Neural cell (in vitro differentiated cells): ENCODE results near the gene HRH2. TPM values are rescaled to one million over a fixed set of nuclear protein-coding genes. Genes with fewer than 3 reads are reported as not detected.

ENCODE experiments used
- H2AFZ ChIP-seq: fragments of 200-600, 300-800 bp; sonication (generic), shearing (Covaris generic); 2 replicates; pipeline ENCODE4 v1.6.0; 2014; ENCODE audit warnings: low read depth, mild to moderate bottlenecking, antibody characterized with exemption, low read length, moderate library complexity
- H3F3A ChIP-seq: fragments of 200-600 bp; shearing (Covaris generic); 2 replicates; pipeline ENCODE4 v1.6.1; 2016; ENCODE audit warnings: mild to moderate bottlenecking, moderate library complexity, mixed read lengths, antibody characterized with exemption, low read length; ENCODE audit not compliant: insufficient read depth, poor library complexity, severe bottlenecking
- H3K27ac ChIP-seq: fragments of 200-600, 300-800 bp; sonication (generic), shearing (Covaris generic); 2 replicates; pipeline ENCODE4 v1.5.1; 2014; ENCODE audit warnings: mild to moderate bottlenecking, low read length, moderate library complexity
- H3K27me3 ChIP-seq: fragments of 300-800, 200-600 bp; sonication (generic), shearing (Covaris generic); 2 replicates; pipeline ENCODE4 v1.6.0; 2014; ENCODE audit warnings: mild to moderate bottlenecking, low read depth, low read length, moderate library complexity; ENCODE audit not compliant: insufficient read depth
- H3K36me3 ChIP-seq: fragments of 300-800, 200-600 bp; sonication (generic), shearing (Covaris generic); 2 replicates; pipeline ENCODE4 v1.5.1; 2014; ENCODE audit warnings: mild to moderate bottlenecking, antibody characterized with exemption, low read length, moderate library complexity; ENCODE audit not compliant: insufficient read depth
- H3K4me2 ChIP-seq: fragments of 300-800, 200-600 bp; sonication (generic), shearing (Covaris generic); 2 replicates; pipeline ENCODE4 v1.6.0; 2014; ENCODE audit warnings: mild to moderate bottlenecking, low read length
- H3K4me3 ChIP-seq: fragments of 300-800, 200-600 bp; sonication (generic), shearing (Covaris generic); 2 replicates; pipeline ENCODE4 v1.5.1; 2014; ENCODE audit warnings: mild to moderate bottlenecking, low read length, moderate library complexity
- H3K79me2 ChIP-seq: fragments of 200-600 bp; shearing (Covaris generic); replicated peaks from 2 replicates; pipeline ENCODE4 v1.6.0; 2014; ENCODE audit warnings: mild to moderate bottlenecking, low read length, moderate library complexity; ENCODE audit not compliant: insufficient read depth
- H3K9ac ChIP-seq: fragments of 300-800, 200-600 bp; sonication (generic), shearing (Covaris generic); 2 replicates; pipeline ENCODE4 v1.6.1; 2016; ENCODE audit warnings: mild to moderate bottlenecking, low read length, mixed read lengths
- H3K9me2 ChIP-seq: fragments of 200-600 bp; shearing (Covaris generic); 2 replicates; pipeline ENCODE4 v1.6.1; 2016; ENCODE audit warnings: mild to moderate bottlenecking, low read length, mixed read lengths; ENCODE audit not compliant: insufficient read depth
- H3K9me3 ChIP-seq: fragments of 200-600, 300-800 bp; sonication (generic), shearing (Covaris generic); 2 replicates; pipeline ENCODE4 v1.6.1; 2016; ENCODE audit warnings: mild to moderate bottlenecking, mixed run types, low read length, moderate library complexity, mixed read lengths
- H4K20me1 ChIP-seq: fragments of 200-600 bp; shearing (Covaris generic); 2 replicates; pipeline ENCODE4 v1.6.1; 2016; ENCODE audit warnings: mild to moderate bottlenecking, mixed run types; ENCODE audit not compliant: insufficient read depth
- CTCF ChIP-seq: fragments of 450-650 bp; IDR thresholded peaks from 2 replicates; pipeline ENCODE4 v1.5.1; 2014; ENCODE audit warnings: antibody characterized with exemption, mild to moderate bottlenecking, moderate library complexity; ENCODE audit not compliant: poor library complexity, severe bottlenecking
- EP300 ChIP-seq: fragments of 450-650 bp; conservative IDR thresholded peaks from 2 replicates; pipeline ENCODE4 v1.6.1; 2014; ENCODE audit warnings: antibody characterized with exemption, mild to moderate bottlenecking, moderate library complexity; ENCODE audit not compliant: poor library complexity, severe bottlenecking
- EZH2 ChIP-seq: fragments of 200-600, 300-800 bp; shearing (Covaris generic), sonication (generic); IDR thresholded peaks from 2 replicates; pipeline ENCODE4 v1.6.1; 2014; ENCODE audit warnings: antibody characterized with exemption, low read length, borderline replicate concordance, mild to moderate bottlenecking; ENCODE audit not compliant: insufficient read depth, poor library complexity, severe bottlenecking
- MXI1 ChIP-seq: fragments of 450-650 bp; conservative IDR thresholded peaks from 2 replicates; pipeline ENCODE4 v1.6.1; 2014; ENCODE audit warnings: antibody characterized with exemption, mild to moderate bottlenecking; ENCODE audit not compliant: poor library complexity, severe bottlenecking
- POLR2AphosphoS5 ChIP-seq: IDR thresholded peaks from 2 replicates; pipeline ENCODE4 v1.6.1; 2012
- RAD21 ChIP-seq: fragments of 450-650 bp; conservative IDR thresholded peaks from 2 replicates; pipeline ENCODE4 v1.6.1; 2014; ENCODE audit warnings: antibody characterized with exemption, mild to moderate bottlenecking, moderate library complexity
- SMC3 ChIP-seq: fragments of 450-650 bp; conservative IDR thresholded peaks from 2 replicates; pipeline ENCODE4 v1.6.1; 2014; ENCODE audit warnings: antibody characterized with exemption, mild to moderate bottlenecking, moderate library complexity; ENCODE audit not compliant: poor library complexity
- TAF1 ChIP-seq: IDR thresholded peaks from 2 replicates; pipeline ENCODE4 v1.6.1; 2012; ENCODE audit warnings: low read depth
- polyA plus RNA-seq: library from polyadenylated mRNA; depleted of rRNA; stranded (reverse); fragments of >200 nt; gene quantifications from 2 replicates; pipeline ENCODE4 v1.2.3, GENCODE V29; 2014
- TF ChIP-seq, protein P1 (sequence below): IDR thresholded peaks from 2 replicates; pipeline ENCODE4 v1.6.1; 2012; ENCODE audit warnings: borderline replicate concordance

Gene HRH2
- polyA plus RNA-seq, 1 donor from 2014 or later: 0.09 TPM

GRCh38 chr5:175749591-175749990, 91.7 kb downstream of the HRH2 start:
- TF ChIP-seq POLR2AphosphoS5: no peak
- no peak for TF ChIP-seq EP300
- no peak for TF ChIP-seq RAD21
- no peak for TF ChIP-seq SMC3
- no peak for TF ChIP-seq TAF1
- TF ChIP-seq, protein P1, sequence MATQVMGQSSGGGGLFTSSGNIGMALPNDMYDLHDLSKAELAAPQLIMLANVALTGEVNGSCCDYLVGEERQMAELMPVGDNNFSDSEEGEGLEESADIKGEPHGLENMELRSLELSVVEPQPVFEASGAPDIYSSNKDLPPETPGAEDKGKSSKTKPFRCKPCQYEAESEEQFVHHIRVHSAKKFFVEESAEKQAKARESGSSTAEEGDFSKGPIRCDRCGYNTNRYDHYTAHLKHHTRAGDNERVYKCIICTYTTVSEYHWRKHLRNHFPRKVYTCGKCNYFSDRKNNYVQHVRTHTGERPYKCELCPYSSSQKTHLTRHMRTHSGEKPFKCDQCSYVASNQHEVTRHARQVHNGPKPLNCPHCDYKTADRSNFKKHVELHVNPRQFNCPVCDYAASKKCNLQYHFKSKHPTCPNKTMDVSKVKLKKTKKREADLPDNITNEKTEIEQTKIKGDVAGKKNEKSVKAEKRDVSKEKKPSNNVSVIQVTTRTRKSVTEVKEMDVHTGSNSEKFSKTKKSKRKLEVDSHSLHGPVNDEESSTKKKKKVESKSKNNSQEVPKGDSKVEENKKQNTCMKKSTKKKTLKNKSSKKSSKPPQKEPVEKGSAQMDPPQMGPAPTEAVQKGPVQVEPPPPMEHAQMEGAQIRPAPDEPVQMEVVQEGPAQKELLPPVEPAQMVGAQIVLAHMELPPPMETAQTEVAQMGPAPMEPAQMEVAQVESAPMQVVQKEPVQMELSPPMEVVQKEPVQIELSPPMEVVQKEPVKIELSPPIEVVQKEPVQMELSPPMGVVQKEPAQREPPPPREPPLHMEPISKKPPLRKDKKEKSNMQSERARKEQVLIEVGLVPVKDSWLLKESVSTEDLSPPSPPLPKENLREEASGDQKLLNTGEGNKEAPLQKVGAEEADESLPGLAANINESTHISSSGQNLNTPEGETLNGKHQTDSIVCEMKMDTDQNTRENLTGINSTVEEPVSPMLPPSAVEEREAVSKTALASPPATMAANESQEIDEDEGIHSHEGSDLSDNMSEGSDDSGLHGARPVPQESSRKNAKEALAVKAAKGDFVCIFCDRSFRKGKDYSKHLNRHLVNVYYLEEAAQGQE: no peak

DNA sequence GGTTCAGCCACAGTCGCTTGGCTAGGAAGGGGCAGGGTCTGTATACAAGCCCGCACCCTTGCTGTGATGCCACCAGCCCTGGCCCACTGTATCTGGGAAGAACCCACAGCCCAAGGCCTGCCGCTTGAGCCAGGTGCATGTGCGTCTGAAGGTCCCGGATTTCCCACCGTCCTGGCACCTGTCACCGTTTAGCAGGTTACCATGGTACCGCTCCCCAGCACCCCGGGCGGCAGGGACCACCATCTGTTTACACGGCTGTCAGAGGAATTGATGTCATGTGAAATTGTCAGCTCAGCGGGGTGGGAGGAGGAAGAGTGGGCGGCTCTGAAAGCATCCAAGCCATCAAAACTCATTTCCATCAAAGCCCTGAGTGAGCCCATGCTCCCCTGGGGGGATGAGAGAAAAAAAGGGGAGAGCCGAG, 92.7 kb downstream of the HRH2 start:
- H3F3A ChIP-seq: no peaks in the 10 kb centered on the region
- no peaks in the 10 kb centered on the region for H3K36me3 ChIP-seq
- peak overlapping the region; percentile 63 for H3K4me2 ChIP-seq
- peak; percentile 23 for TF ChIP-seq SMC3
- TF ChIP-seq TAF1: no peak
- peak; percentile 37 for TF ChIP-seq RAD21
- TF ChIP-seq EP300: peak; percentile 98
- TF ChIP-seq, protein P1: peak; percentile 58
- TF ChIP-seq MXI1: peak; percentile 55
- no peak for TF ChIP-seq EZH2
- TF ChIP-seq POLR2AphosphoS5: peak; percentile 99
- TF ChIP-seq CTCF: no peak
- no peak overlapping the region for H2AFZ ChIP-seq
- H3K27me3 ChIP-seq: no peaks in the 10 kb centered on the region
- no peaks in the 10 kb centered on the region for H4K20me1 ChIP-seq
- no peaks in the 10 kb centered on the region for H3K9me2 ChIP-seq
- peak overlapping the region; percentile 45 for H3K4me3 ChIP-seq
- H3K27ac ChIP-seq: peak overlapping the region; percentile 60
- H3K9me3 ChIP-seq: no peaks in the 10 kb centered on the region
- no peaks in the 10 kb centered on the region for H3K79me2 ChIP-seq
- H3K9ac ChIP-seq: peak overlapping the region; percentile 19

More at GRCh38 chr5:175749591-175749990, 91.7 kb downstream of the HRH2 start:
- H3K79me2 ChIP-seq: no peaks in the 10 kb centered on the region
- H3K36me3 ChIP-seq: no peaks in the 10 kb centered on the region
- no peaks in the 10 kb centered on the region for H3F3A ChIP-seq
- H3K27me3 ChIP-seq: no peaks in the 10 kb centered on the region
- no peak overlapping the region for H2AFZ ChIP-seq
- H3K27ac ChIP-seq: no peak overlapping the region
- no peaks in the 10 kb centered on the region for H4K20me1 ChIP-seq
- no peak overlapping the region for H3K4me2 ChIP-seq
- no peaks in the 10 kb centered on the region for H3K9me3 ChIP-seq
- no peak overlapping the region for H3K4me3 ChIP-seq
- no peak overlapping the region for H3K9ac ChIP-seq
- no peaks in the 10 kb centered on the region for H3K9me2 ChIP-seq
